Choroid plexus epithelial cell (primary cell): ENCODE data around the gene DENND2A.
"Not testable (repeated sequence)": the region's sequence is repeated elsewhere in the genome, so short reads cannot be mapped to it uniquely, and the experiment has no call there.

Source experiments
- DNase-seq: peaks from one replicate; pipeline ENCODE4 v3.0.0-alpha.2; 2010; ENCODE audit warnings: low read depth
- H3K4me3 ChIP-seq: 2 replicates; pipeline ENCODE4 v1.5.1; 2011; ENCODE audit warnings: low read depth, mild to moderate bottlenecking, control low read depth, low read length, moderate library complexity
- CTCF ChIP-seq: conservative IDR thresholded peaks from 2 replicates; pipeline ENCODE4 v1.5.1; 2011; ENCODE audit warnings: low read depth, mild to moderate bottlenecking, control low read depth, inconsistent platforms, low read length, moderate library complexity

Gene DENND2A

DNA sequence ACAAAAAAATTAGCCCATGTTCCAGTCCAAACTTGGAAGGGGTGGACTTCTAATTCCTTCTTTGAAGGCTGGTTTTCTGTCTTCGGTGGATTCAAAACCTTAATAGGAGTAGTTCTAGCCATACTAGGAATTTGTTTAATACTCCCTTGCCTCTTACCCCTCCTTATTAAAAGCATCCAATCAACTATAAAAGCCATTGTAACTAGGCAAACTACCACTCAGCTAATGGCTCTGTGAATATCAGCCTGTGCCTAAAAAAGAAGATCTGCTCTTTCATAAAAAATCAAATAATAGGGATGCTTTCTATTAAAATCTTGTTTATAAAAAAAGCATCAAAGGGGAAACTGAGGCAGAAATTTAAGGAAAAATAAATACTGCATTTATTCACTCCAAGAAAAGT lies 28.0 kb upstream of the DENND2A start:
- no peak overlapping the region for H3K4me3 ChIP-seq
- DNase-seq: no peak
- no peak for TF ChIP-seq CTCF

DNA sequence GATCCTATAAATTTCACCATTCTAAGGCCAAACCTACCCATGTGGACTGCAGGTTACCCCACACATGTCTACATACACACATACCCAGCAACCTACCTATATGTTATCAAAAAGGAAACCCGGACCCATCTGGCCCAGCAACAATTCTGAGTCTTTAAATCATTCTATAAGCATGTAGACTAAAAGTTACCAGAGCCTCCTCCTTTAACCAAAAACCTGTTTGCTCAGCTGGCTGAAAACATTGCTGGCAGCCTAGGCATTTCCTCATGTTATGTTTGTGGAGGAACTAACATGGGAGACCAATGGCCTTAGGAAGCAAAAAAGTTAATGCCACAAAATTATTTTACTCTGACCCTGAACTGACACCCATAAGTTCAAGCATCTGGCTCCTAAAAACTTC lies 26.9 kb upstream of the DENND2A start:
- no peak for DNase-seq
- TF ChIP-seq CTCF: no peak
- no peak overlapping the region for H3K4me3 ChIP-seq

GRCh38 chr7:140662938-140663337 lies 22.3 kb upstream of the DENND2A start:
- H3K4me3 ChIP-seq, DNase-seq: not testable (repeated sequence)

GRCh38 chr7:140661124-140661523 lies 20.5 kb upstream of the DENND2A start:
- peak; percentile 40 for TF ChIP-seq CTCF
- H3K4me3 ChIP-seq: no peak overlapping the region
- DNase-seq: peak; percentile 34

DNA sequence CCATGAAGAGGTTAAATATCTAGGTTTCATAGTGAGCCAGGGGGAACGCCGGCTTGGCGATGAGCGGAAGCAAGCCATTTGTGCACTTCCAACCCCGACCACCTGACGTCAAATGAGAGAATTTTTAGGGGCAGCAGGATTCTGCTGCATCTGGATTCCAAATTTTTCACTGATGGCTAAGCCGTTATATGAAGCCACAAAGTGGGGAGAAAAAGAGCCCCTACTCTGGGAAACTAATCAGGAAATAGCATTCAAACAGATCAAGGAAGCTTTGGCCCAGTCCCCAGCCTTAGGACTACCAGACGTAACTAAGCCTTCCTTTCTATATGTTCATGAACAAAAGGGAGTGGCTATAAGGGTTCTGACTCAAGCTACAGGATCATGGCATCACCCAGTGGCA lies 19.2 kb upstream of the DENND2A start:
- no peak for TF ChIP-seq CTCF
- H3K4me3 ChIP-seq: no peak overlapping the region
- no peak for DNase-seq

GRCh38 chr7:140657891-140658290 lies 17.3 kb upstream of the DENND2A start:
- H3K4me3 ChIP-seq: no peak overlapping the region
- TF ChIP-seq CTCF: no peak

DNA sequence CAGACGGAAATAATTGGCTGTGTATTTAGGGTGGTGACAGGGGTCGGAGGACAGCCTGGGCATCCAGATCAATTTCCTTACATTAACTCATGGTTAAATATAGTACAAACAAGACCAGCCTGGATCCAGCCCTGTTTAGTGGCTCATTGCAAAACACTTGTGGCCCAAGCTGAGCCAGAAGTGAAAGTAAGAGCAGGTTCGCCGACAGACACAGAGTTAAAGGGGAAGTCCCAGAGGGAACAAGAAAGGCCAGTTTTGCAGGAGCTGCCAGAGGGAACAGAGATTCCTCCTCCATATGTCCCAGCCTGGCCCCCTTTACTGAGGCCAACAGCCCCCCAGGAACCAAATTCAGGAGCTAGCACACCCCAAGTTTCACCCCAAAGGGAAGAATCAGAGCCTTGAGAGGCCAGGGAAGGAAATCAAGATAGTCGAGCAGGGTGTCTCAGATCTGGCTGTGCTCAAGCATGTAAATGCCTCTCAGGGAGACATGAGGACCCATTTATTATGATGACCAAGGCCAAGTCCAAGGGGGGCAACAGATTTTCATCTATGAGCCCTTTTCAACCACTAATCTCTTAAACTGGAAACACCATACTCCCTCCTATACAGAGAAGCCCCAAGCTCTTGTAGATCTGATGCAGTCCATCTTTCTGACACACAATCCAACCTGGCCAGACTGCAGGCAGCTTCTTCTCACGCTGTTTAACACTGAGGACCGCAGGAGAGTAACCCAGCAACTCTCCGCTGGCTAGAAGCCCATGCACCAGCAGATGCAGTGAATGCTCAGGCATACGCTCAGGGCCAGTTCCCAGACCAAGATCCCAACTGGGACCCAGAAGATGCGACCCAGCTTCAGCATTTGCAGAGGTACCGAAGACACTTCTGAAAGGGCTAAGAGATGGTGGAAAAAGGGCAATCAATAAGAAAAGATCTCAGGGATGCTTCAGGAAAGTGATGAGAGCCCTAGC lies 16.2 kb upstream of the DENND2A start:
- DNase-seq: peak; percentile 92
- no peak for TF ChIP-seq CTCF
- peak overlapping the region; percentile 35 for H3K4me3 ChIP-seq

More at GRCh38 chr7:140657891-140658290, 17.3 kb upstream of the DENND2A start:
- no peak for DNase-seq
